Neural cell (in vitro differentiated cells): ENCODE data around the gene CACNA2D4.

Experiments used
- EP300 ChIP-seq: fragments of 450-650 bp; conservative IDR thresholded peaks from 2 replicates; pipeline ENCODE4 v1.6.1; 2014; ENCODE audit warnings: antibody characterized with exemption, mild to moderate bottlenecking, moderate library complexity; ENCODE audit not compliant: poor library complexity, severe bottlenecking
- EZH2 ChIP-seq: fragments of 200-600, 300-800 bp; shearing (Covaris generic), sonication (generic); IDR thresholded peaks from 2 replicates; pipeline ENCODE4 v1.6.1; 2014; ENCODE audit warnings: antibody characterized with exemption, low read length, borderline replicate concordance, mild to moderate bottlenecking; ENCODE audit not compliant: insufficient read depth, poor library complexity, severe bottlenecking
- RAD21 ChIP-seq: fragments of 450-650 bp; conservative IDR thresholded peaks from 2 replicates; pipeline ENCODE4 v1.6.1; 2014; ENCODE audit warnings: antibody characterized with exemption, mild to moderate bottlenecking, moderate library complexity
- TF ChIP-seq, protein P1 (sequence below): fragments of 450-650 bp; IDR thresholded peaks from 2 replicates; pipeline ENCODE4 v1.5.1; 2014; ENCODE audit warnings: antibody characterized with exemption, mild to moderate bottlenecking, moderate library complexity; ENCODE audit not compliant: poor library complexity, severe bottlenecking
- TF ChIP-seq, protein P2 (sequence below): IDR thresholded peaks from 2 replicates; pipeline ENCODE4 v1.6.1; 2012; ENCODE audit warnings: borderline replicate concordance

GRCh38 chr12:1819050-1819449 lies 99.4 kb downstream of the CACNA2D4 start:
- TF ChIP-seq, protein P1, sequence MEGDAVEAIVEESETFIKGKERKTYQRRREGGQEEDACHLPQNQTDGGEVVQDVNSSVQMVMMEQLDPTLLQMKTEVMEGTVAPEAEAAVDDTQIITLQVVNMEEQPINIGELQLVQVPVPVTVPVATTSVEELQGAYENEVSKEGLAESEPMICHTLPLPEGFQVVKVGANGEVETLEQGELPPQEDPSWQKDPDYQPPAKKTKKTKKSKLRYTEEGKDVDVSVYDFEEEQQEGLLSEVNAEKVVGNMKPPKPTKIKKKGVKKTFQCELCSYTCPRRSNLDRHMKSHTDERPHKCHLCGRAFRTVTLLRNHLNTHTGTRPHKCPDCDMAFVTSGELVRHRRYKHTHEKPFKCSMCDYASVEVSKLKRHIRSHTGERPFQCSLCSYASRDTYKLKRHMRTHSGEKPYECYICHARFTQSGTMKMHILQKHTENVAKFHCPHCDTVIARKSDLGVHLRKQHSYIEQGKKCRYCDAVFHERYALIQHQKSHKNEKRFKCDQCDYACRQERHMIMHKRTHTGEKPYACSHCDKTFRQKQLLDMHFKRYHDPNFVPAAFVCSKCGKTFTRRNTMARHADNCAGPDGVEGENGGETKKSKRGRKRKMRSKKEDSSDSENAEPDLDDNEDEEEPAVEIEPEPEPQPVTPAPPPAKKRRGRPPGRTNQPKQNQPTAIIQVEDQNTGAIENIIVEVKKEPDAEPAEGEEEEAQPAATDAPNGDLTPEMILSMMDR: no peak
- TF ChIP-seq EP300: no peak
- TF ChIP-seq EZH2: no peak
- TF ChIP-seq, protein P2, sequence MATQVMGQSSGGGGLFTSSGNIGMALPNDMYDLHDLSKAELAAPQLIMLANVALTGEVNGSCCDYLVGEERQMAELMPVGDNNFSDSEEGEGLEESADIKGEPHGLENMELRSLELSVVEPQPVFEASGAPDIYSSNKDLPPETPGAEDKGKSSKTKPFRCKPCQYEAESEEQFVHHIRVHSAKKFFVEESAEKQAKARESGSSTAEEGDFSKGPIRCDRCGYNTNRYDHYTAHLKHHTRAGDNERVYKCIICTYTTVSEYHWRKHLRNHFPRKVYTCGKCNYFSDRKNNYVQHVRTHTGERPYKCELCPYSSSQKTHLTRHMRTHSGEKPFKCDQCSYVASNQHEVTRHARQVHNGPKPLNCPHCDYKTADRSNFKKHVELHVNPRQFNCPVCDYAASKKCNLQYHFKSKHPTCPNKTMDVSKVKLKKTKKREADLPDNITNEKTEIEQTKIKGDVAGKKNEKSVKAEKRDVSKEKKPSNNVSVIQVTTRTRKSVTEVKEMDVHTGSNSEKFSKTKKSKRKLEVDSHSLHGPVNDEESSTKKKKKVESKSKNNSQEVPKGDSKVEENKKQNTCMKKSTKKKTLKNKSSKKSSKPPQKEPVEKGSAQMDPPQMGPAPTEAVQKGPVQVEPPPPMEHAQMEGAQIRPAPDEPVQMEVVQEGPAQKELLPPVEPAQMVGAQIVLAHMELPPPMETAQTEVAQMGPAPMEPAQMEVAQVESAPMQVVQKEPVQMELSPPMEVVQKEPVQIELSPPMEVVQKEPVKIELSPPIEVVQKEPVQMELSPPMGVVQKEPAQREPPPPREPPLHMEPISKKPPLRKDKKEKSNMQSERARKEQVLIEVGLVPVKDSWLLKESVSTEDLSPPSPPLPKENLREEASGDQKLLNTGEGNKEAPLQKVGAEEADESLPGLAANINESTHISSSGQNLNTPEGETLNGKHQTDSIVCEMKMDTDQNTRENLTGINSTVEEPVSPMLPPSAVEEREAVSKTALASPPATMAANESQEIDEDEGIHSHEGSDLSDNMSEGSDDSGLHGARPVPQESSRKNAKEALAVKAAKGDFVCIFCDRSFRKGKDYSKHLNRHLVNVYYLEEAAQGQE: no peak
- no peak for TF ChIP-seq RAD21
